HCT116 (cell line): ENCODE measurements around the gene ATOH8.

ENCODE experiments used
- CTCF ChIP-seq, 3 experiments: fragments of 200-600 bp in 1 of 3; sonication (generic) in 1 of 3; IDR thresholded peaks in 2 of 3; conservative IDR thresholded peaks in 1 of 3; 2 replicates each; pipeline ENCODE4 v1.5.1; 2012 to 2017; ENCODE audit warnings: low read depth in 2 of 3, low read length in 2 of 3, antibody characterized with exemption in 1 of 3, borderline replicate concordance in 1 of 3, control low read depth in 1 of 3, mild to moderate bottlenecking in 1 of 3, mixed read lengths in 1 of 3, mixed run types in 1 of 3, moderate library complexity in 1 of 3; ENCODE audit not compliant: insufficient read depth in 1 of 3
- EZH2 ChIP-seq: fragments of 200-600 bp; sonication (generic); IDR thresholded peaks from 2 replicates; pipeline ENCODE4 v1.6.1; 2017; ENCODE audit warnings: antibody characterized with exemption, mixed run types
- POLR2AphosphoS5 ChIP-seq: IDR thresholded peaks from 2 replicates; pipeline ENCODE4 v1.6.1; 2011; ENCODE audit warnings: mild to moderate bottlenecking, low read depth, low read length, moderate library complexity
- REST ChIP-seq: IDR thresholded peaks from 2 replicates; pipeline ENCODE4 v1.6.1; 2012; ENCODE audit warnings: low read depth
- ZFX ChIP-seq: fragments of 450-650 bp; IDR thresholded peaks from 2 replicates; pipeline ENCODE4 v1.6.1; 2017

- TF ChIP-seq CTCF (IDR thresholded peaks at IDR 0.05 in 2 of 3, conservative IDR thresholded peaks at IDR 0.05 in 1 of 3; ENCODE audit: borderline replicate concordance in 1 of 3, insufficient read depth in 1 of 3, low read depth in 2 of 3, low read length in 2 of 3) (no peak), REST (no peak), POLR2AphosphoS5 (no peak), ZFX (no peak), EZH2 (no peak)
Measured at GRCh38 chr2:85827879-85828569, 74.2 kb downstream of the ATOH8 start.
